Transverse colon (tissue), 4 donors: ENCODE data around the gene LENG8. TPM values are rescaled to one million over a fixed set of nuclear protein-coding genes. Genes with fewer than 3 reads are reported as not detected.
"Not testable (repeated sequence)": the region's sequence is repeated elsewhere in the genome, so short reads cannot be mapped to it uniquely, and the experiment has no call there.

ENCODE experiments used
- DNase-seq: peaks from one replicate; pipeline ENCODE4 v3.0.0-alpha.2; 2019
- H3K27ac ChIP-seq, 4 donors: fragments of 200-600 bp; sonication (generic); 2 replicates each; pipeline ENCODE4 v1.5.1; 2016 to 2018; ENCODE audit warnings: inconsistent platforms in 4 of 4
- H3K27me3 ChIP-seq: fragments of 200-600 bp; sonication (generic); 2 replicates; pipeline ENCODE4 v1.5.1; 2017; ENCODE audit warnings: inconsistent platforms
- H3K36me3 ChIP-seq, 4 donors: fragments of 200-600 bp; sonication (generic); 2 replicates each; pipeline ENCODE4 v1.5.1; 2017 to 2019; ENCODE audit warnings: inconsistent platforms in 4 of 4
- H3K4me1 ChIP-seq, 4 donors: fragments of 200-600 bp; sonication (generic); 2 replicates each; pipeline ENCODE4 v1.5.1; 2017 to 2020; ENCODE audit warnings: inconsistent platforms in 4 of 4
- H3K4me3 ChIP-seq, 4 donors: fragments of 200-600 bp; sonication (generic); 1 replicate in 1 of 4; 2 replicates in 3 of 4; pipeline versions ENCODE4 v1.5.1 to v1.6.1; 2017 to 2019; ENCODE audit warnings: inconsistent platforms in 4 of 4
- H3K9me3 ChIP-seq, 2 donors: fragments of 200-600 bp; sonication (generic); 2 replicates each; pipeline ENCODE4 v1.5.1; 2017 to 2019; ENCODE audit warnings: inconsistent platforms in 2 of 2
- EP300 ChIP-seq: sonication (generic); formaldehyde crosslinking; IDR thresholded peaks from one replicate; pipeline ENCODE4 v1.6.1; 2017; ENCODE audit warnings: antibody characterized with exemption, low read depth
- POLR2A ChIP-seq: fragments of 450-650 bp; IDR thresholded peaks from one replicate; pipeline ENCODE4 v1.6.1; 2016; ENCODE audit warnings: antibody characterized with exemption, mild to moderate bottlenecking, moderate library complexity
- POLR2AphosphoS5 ChIP-seq, 3 donors: sonication (generic); formaldehyde crosslinking; IDR thresholded peaks; one replicate each; pipeline ENCODE4 v1.6.1; 2016; ENCODE audit warnings: antibody characterized with exemption in 3 of 3
- WGBS, 2 donors: methylation state at CpG; one replicate each; pipeline ENCODE4 v1.1.5; 2018; ENCODE audit warnings: low coverage in 1 of 2; 5-methylcytosine and 5-hydroxymethylcytosine counted together
- in situ Hi-C, 4 donors: fragments of 200-750 bp; cut with MboI; loops; one replicate each; pipeline versions ENCODE4 v1.15.0 to v1.15.1; 2017; ENCODE audit warnings: low sequenced_read_pairs in 3 of 4, low pct_ligation_motif_present in 1 of 4, low pct_unique_long_range_greater_than_20kb in 1 of 4
- intact Hi-C: fragments of 100-400 bp; cut with DNase I; formaldehyde crosslinking; loops from one replicate; pipeline ENCODE4 v1.15.1; 2023; ENCODE audit warnings: low total_unique reads
- total RNA-seq, 4 donors: library from RNA; depleted of rRNA; stranded (reverse); fragments of >200 nt; gene quantifications; one replicate each; pipeline ENCODE4 v1.1.0, GENCODE V29; 2016
- TF ChIP-seq, protein P1 (sequence below), 5 experiments: fragments of 200-600 bp in 3 of 5; fragments of 450-650 bp in 2 of 5; sonication (generic) in 3 of 5; IDR thresholded peaks; 1 replicate in 2 of 5; 2 replicates in 3 of 5; pipeline ENCODE4 v1.5.1; 2016 to 2017; ENCODE audit warnings: antibody characterized with exemption in 5 of 5, inconsistent platforms in 3 of 5, mild to moderate bottlenecking in 2 of 5, moderate library complexity in 1 of 5

The LENG8 gene
- total RNA-seq, 4 donors from 2014 or later, result 194 to 1,037 (median 566) TPM

GRCh38 chr19:54464044-54464629, 15.1 kb downstream of the LENG8 start:
- WGBS, 2 donors, result 1% methylated on average over 13 to 26 of the region's 26 CpGs
- intact Hi-C loops, result no loop called here
- H3K4me1 ChIP-seq, result peaks cover 8 to 74% (median 47%) of the 10 kb centered on the region in 4 donors

DNA sequence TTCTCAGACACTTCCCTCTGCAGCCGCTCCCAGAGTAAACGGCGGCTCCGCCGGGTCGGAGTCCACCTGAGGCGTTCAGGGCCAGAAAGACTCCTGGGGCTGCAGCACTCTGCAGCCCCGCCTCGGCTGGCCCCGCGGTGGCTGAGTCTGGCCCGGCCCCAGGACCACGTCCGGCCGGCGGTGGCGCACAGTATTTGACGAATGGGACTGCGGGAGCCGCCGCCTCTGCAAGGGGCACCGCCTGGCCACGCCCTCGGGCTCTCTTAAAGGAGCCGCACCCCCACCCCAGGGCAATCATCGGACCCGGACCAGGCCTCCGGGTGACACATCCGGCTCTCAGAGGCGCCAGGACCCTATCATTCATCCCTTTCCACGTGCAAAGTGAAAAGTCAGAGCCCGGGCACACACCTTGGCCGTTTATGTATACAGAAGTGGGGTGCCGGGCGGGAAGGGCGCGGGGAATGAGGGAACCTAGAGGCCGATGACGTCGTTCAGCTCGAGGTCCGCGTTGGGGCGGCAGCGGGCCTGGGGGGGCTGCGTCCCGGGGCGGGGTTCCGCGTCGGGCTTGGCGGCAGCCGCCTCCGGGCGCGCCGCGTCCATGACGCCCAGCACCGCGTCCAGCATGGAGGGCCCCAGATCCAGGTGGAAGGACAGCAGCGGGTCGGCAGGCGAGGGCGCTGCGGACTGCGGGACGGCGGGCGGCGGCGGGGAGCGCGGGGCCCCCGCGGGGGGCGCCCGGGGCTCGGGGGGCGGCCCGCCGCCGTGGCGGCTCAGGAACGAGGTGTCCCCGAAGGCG, 15.8 kb downstream of the LENG8 start:
- peak overlapping the region; percentile 26 to 72 (median 64) for H3K4me3 ChIP-seq
- intact Hi-C loops (no loop called here), in situ Hi-C loops (no loop called here)
- TF ChIP-seq EP300 (no peak), POLR2AphosphoS5 (IDR thresholded peaks at IDR 0.05) (peak; percentile 68 to 88 (median 72)), POLR2A (peak; percentile 69)
- TF ChIP-seq, protein P1, sequence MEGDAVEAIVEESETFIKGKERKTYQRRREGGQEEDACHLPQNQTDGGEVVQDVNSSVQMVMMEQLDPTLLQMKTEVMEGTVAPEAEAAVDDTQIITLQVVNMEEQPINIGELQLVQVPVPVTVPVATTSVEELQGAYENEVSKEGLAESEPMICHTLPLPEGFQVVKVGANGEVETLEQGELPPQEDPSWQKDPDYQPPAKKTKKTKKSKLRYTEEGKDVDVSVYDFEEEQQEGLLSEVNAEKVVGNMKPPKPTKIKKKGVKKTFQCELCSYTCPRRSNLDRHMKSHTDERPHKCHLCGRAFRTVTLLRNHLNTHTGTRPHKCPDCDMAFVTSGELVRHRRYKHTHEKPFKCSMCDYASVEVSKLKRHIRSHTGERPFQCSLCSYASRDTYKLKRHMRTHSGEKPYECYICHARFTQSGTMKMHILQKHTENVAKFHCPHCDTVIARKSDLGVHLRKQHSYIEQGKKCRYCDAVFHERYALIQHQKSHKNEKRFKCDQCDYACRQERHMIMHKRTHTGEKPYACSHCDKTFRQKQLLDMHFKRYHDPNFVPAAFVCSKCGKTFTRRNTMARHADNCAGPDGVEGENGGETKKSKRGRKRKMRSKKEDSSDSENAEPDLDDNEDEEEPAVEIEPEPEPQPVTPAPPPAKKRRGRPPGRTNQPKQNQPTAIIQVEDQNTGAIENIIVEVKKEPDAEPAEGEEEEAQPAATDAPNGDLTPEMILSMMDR (IDR thresholded peaks at IDR 0.05), result peak in 3 of 5 experiments; percentile 4 to 40 (median 36)
- H3K36me3 ChIP-seq, result peaks cover 0 to 14% (median 3%) of the 10 kb centered on the region in 4 donors
- peaks cover 11 to 81% (median 54%) of the 10 kb centered on the region in 4 donors for H3K4me1 ChIP-seq
- H3K27me3 ChIP-seq, result no peaks in the 10 kb centered on the region
- peak overlapping the region; percentile 96 to 99 (median 98) for H3K27ac ChIP-seq
- WGBS, 2 donors, result 21% methylated on average over 61 of the region's 87 CpGs; no CpG with 5 or more reads in 1 of the 2 donors
- DNase-seq, result peak; percentile 95
- H3K9me3 ChIP-seq, result no peaks in the 10 kb centered on the region

More at GRCh38 chr19:54464044-54464629, 15.1 kb downstream of the LENG8 start:
- TF ChIP-seq, protein P1 (IDR thresholded peaks at IDR 0.05), result no peak
- no peak for TF ChIP-seq EP300
- TF ChIP-seq POLR2A, result no peak
- no peak for TF ChIP-seq POLR2AphosphoS5 (IDR thresholded peaks at IDR 0.05)
- DNase-seq, result peak; percentile 97
- H3K27me3 ChIP-seq, result no peaks in the 10 kb centered on the region
- H3K36me3 ChIP-seq, result peaks cover 0 to 17% (median 3%) of the 10 kb centered on the region in 4 donors
- H3K27ac ChIP-seq, result peak overlapping the region; percentile 96 to 99 (median 98)
- no peaks in the 10 kb centered on the region for H3K9me3 ChIP-seq
- peak overlapping the region; percentile 26 to 72 (median 64) for H3K4me3 ChIP-seq
- in situ Hi-C loops, result no loop called here

- H3K36me3 ChIP-seq, result peaks cover 0 to 9% (median 3%) of the 10 kb centered on the region in 4 donors
- 97 to 100% methylated on average over 1 to 43 of the region's 49 CpGs for WGBS, 2 donors
- DNase-seq, result no peak
- H3K4me1 ChIP-seq, result peaks cover 11 to 84% (median 61%) of the 10 kb centered on the region in 4 donors
- TF ChIP-seq POLR2A, result peak; percentile 0
- TF ChIP-seq POLR2AphosphoS5 (IDR thresholded peaks at IDR 0.05), result no peak
- intact Hi-C loops (no loop called here), in situ Hi-C loops (no loop called here)
- H3K4me3 ChIP-seq, result no peak overlapping the region
- no peaks in the 10 kb centered on the region for H3K9me3 ChIP-seq
- H3K27me3 ChIP-seq, result peaks cover 6% of the 10 kb centered on the region
- peak overlapping the region; percentile 96 to 99 (median 98) for H3K27ac ChIP-seq
Measured at GRCh38 chr19:54465426-54466109, 16.6 kb downstream of the LENG8 start.

GRCh38 chr19:54466110-54466480, 17.1 kb downstream of the LENG8 start:
- in situ Hi-C loops, DNase-seq, H3K4me3 ChIP-seq, H3K27me3 ChIP-seq, intact Hi-C loops, H3K9me3 ChIP-seq, H3K36me3 ChIP-seq: not testable (repeated sequence)
- peaks cover 11 to 83% (median 59%) of the 10 kb centered on the region in 4 donors for H3K4me1 ChIP-seq
- WGBS, 2 donors, result 92% methylated on average over 14 of the region's 14 CpGs; no CpG with 5 or more reads in 1 of the 2 donors
- TF ChIP-seq POLR2A, result peak; percentile 3
- peak overlapping the region; percentile 96 to 99 (median 98) for H3K27ac ChIP-seq
